ENCODE data around the gene CD79A.
"Not testable (repeated sequence)": the region's sequence is repeated elsewhere in the genome, so short reads cannot be mapped to it uniquely, and the experiment has no call there.

Gene CD79A

DNA sequence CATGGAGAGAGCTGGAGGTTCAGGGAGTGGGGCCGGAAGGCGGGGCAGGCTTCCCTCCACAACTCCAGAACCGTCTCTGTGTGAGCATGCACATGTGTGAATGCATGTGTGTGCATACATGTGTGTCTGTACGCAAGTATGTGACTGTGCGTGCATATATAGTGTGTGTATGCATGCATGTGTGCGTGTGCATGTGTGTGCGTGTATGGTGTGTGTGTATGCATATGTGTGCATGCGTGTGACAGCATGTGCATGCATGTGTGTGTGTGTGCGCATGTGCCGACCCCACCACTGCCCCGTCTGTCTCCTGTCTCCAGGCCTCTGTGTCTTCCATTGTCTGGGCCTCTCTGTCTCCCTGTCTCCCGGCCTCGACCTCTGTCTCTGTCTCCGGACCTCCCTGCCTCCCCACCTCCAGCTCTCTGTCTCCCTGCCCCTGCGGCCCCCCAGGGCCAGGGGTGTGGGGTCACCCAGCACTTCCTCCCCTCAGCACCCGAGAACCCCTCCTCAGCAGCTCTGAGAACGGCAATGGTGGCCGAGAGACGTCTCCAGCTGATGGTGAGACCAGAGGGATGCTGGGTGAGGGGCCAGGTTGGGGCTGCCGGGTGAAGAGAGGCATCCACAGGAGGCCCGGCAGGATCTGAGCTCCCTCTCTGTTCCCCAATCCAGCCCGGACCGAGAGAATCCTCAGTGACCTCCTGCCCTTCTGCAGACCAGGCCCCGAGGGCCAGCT, 28.4 kb downstream of the CD79A start:
- no peak for DNase-seq (ENCODE audit: low read depth, low spot score)

DNA sequence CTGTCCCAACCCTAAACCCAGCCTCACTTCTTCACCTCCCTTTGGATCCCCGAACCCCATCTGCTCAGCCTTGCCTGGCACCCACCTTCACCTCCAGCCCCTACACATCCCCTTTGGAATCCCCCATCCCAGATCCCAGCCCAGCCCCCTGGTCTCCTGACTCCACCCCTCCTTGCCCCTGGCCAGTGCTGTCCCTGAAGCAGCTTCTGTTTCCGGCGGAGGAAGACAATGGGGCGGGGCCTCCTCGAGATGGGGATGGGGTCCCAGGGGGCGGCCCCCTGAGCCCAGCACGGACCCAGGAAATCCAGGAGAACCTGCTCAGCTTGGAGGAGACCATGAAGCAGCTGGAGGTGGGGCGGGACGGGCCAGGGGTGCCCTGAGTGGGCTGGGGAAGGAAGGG, 29.2 kb downstream of the CD79A start:
- DNase-seq (ENCODE audit: low read depth, low spot score) = no peak

DNA sequence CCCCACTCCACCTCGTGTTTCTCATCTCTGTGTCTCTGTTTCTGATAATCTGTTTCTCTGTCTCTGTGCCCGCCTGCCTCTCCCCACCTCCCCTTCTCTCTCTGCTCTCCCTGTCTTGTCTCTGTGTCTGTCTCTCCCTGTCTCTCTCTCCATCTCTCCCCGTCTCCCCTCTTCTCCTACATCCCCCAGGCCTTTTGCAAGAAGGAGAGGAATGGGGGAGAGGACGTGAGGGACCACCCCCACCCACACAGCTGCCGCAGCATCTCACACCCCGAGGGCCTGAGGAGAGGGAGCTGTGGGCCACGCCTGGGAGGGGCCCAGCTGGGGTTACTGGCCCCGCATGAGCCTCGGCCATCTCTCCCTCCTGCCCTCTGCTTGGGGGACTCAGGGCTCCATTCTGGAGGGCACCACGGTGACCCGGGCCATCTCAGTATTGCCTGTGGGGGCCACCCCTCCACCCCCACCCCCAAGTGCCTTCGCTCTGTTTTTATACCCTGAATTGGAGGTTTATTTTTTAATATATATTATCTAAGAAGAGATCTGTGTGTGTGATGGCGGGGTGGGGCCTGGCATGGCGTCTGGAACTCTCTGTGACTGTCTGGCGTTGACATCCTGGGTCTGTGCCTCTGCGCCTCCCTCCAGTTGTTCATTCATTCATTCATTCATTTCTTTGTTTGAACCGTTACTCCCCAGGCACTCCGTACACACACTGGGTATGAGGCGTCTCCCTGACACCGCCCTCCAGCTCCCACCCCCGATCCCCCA, 30.0 kb downstream of the CD79A start:
- DNase-seq (ENCODE audit: low read depth, low spot score) = no peak

DNA sequence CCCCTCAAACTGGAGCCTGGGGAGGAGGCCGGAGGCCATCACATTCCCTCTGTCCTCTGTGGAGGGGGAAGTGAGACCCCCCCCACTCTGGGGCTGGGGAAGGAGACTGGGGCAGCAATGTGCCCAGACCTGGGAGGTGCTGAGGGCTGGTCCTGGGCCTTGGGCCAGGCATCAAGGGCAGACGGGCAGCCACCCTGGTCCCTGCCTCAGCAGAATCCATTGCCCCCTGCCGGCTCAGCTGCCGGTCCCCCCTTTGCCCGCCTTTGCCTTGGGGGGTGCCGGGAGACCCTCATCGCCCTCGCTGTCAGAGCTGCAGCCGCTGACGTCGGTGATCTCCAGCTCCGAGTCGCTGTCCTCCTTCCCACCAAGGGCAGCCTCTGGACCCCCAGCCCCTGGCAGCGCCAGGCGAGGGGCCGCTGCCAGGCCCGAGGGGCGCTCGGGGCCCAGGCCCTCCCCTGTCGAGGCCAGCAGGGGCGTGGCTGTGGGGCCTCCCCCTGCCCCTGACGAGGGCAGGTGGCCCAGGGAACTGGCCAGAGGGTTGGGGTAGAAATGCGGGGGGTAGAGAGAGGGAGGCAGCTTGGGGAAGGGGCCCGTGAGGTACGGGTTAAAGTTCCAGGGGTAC, 31.0 kb downstream of the CD79A start:
- DNase-seq (ENCODE audit: low read depth, low spot score) = no peak

DNA sequence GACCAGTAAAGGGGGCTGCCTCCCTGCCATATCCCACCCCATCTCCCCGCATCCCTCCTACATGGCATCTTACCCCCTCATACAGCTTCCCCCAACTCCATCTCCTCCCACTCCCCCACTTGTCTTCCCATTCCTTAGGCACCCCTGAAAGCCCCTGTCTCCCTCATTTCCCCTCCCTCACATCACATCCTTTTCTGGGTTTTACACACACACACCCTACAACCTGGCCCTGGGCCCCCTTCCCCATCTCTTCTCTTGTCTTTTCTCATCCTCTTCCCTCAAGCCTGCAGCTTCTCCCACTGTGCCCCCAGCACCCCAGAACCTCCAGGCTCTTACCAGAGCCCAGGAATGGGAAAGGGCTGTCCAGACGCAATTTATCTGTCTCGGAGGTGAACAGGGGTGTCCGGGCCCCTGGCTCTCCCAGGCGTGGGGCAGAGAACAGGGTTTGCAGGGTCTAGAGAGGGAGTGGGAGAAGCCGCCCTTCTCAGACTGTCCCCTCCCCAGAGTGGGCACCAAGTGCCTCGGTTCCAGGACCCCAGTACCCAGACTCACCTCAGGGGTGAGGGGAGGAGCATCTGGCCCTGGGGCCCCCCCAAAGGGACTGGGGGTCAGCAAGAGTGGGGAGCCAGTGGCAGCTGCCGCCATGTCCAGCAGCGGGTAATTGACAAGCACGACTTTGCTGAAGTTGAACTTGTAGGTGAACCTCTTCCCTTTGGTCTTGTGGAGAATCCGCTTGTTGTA, 31.8 kb downstream of the CD79A start:
- no peak for DNase-seq (ENCODE audit: low read depth, low spot score)

DNA sequence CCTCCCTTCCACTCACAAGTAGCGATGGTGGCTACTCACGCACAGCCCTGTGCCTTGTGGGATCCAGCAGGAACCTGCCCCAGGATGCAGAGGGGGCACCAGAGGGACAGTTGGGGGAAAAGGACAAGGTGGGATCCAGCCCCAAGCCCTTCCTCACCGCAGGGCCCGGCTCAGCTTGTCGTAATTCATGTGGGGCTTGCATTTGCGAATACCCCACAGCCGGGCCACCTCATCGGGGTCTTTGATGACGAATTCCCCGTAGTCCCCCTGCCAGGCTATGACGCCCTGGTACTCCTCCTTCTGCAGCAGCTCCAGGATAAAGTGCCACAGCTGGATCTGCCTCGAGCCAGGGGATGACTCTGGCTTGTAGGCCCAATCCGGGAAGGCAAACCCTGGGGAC, 32.6 kb downstream of the CD79A start:
- no peak for DNase-seq (ENCODE audit: low read depth, low spot score)

DNA sequence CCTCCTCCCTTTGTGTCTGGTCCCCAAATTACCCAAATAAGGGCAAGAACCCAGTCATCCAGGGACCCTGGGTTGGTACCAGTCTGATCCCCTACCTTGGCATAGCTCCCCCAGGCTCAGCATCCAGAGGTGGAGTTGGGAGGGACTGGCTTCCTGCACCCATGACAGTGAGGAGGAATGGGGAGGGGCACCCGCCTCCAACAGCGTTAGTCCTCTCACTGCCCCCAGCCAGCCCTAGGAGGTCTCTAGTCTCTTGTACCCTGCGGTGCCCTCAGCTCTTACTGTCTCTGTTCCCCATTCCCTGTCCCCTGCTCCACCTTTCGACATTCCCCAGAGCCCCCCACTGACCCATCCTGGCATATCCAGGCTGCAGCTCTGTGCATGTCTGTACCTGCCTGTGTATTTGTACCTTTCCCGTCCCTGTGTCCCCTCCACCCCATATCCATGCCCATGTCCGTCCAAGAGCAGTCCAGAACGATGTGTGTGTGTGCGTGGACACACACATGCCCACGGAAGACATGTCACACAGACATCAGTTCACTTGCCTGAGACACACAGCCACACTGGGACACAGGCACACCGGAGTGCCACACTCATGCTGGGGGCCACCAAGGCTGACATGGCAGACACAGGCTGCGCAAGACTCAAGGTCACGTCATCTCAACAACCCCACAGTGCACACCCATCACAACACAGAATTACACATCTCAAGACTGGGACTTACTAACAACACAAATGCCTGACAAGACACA, 33.3 kb downstream of the CD79A start:
- DNase-seq (ENCODE audit: low read depth, low spot score) = no peak

DNA sequence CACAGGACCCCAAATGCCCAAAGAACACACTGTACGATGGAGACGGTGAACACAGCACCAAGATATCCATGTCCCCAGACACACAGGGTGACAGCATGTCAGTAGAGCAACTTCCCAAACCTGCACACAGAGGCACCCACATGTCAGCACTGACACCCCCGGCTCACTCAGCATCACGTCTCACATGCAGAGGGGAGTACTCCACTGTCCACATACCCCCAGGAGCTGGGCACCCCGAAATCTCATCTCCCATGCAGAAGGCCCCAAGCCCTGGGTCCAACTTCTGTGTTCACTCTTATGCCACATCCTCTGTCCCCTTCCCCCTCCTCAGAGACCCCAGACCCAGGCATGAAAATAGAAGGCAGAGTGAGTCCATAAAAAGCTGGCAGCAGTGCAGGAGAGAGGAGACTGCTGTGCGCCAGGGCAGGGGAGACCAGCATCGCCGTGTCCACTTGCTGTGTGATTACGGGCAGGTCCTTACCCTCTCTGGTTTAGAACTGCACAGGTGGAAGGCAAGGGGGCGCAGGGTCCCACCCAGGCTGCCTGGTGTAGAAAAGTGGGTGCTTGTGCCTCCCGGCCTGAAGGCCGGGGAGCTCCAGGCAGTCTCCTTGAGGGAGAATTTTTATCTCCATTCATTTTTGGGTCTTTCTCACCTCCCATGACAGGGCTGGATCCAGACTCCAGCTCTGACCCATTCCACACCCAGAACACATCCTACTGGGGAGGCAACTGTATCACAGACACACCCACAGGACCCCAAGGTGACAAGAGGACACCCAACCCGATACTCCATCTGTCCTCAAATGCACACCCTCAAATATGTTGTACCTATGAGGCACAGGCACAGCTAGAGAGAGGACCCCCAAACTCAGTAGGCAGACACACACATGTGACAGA, 34.2 kb downstream of the CD79A start:
- DNase-seq (ENCODE audit: low read depth, low spot score) = no peak

DNA sequence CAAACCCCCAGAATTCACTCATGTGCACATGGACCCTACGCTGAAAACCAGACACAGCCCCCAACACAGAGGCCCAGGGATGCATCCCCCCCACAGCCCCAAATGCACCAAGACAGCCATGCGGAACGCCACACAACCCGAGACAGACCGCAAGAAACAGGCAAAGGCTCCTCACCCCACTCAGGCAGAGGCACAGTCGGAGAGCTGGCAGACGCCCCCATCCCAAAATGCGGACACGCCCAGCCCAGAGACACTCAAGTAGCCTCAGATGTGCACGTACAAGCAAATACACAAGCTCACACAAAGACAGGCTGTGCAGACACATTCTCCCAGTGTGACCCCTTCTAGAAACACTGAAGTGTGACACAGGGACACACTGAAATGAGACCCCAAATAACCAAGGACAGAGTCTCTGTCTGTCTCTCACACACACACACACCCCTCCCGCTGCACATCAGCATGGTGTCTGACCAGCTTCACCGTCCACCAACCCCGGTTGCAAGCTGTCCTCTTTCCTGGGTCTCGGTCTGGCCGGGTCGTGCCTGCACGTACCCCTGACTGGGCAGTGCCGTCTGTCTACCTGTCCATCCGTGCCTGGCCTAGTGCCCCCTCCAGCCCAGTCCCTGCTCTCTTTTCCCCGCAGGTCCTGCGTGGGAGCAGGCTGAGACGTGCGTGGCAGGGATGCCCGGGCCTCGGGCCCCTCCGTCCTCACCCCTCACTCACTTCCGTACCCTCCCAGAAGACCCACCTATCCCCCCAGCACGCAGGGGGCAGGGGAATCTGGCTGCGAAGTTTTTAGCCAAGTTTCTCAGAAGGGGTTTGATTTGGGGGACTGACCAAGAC, 35.0 kb downstream of the CD79A start:
- DNase-seq (ENCODE audit: low read depth, low spot score) = no peak

DNA sequence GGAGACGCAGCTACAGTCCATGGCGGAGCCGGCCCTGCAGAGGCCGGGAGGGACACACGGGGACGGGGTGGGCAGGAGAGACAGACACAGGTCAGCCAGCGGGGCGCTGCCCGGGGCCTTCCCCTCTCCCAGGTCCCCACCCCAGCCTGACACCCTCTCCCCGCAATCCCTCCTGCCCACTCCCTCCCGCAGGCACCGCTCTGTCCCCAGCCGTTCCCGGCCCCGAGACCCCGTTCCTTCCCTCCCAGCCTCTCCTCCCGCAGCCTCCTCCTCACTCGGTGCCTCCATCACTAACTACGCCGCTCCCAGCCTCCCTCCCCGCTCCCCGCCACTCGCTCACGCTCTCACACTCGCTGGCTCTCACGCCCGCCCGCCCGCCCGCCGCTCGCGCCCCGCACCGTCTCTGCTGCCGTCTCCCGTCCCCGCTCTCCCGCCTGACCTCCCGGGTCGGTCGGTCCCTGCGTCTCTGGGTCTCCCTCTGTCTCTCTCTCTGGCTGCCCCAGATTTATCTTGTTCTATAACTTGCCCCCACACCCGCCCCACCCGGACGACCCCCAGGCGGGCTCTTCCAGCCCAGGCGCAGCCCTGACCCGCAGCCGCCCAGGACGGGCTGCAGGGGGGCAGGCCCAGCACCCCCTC, 35.9 kb downstream of the CD79A start:
- DNase-seq (ENCODE audit: low read depth, low spot score) = no peak

DNA sequence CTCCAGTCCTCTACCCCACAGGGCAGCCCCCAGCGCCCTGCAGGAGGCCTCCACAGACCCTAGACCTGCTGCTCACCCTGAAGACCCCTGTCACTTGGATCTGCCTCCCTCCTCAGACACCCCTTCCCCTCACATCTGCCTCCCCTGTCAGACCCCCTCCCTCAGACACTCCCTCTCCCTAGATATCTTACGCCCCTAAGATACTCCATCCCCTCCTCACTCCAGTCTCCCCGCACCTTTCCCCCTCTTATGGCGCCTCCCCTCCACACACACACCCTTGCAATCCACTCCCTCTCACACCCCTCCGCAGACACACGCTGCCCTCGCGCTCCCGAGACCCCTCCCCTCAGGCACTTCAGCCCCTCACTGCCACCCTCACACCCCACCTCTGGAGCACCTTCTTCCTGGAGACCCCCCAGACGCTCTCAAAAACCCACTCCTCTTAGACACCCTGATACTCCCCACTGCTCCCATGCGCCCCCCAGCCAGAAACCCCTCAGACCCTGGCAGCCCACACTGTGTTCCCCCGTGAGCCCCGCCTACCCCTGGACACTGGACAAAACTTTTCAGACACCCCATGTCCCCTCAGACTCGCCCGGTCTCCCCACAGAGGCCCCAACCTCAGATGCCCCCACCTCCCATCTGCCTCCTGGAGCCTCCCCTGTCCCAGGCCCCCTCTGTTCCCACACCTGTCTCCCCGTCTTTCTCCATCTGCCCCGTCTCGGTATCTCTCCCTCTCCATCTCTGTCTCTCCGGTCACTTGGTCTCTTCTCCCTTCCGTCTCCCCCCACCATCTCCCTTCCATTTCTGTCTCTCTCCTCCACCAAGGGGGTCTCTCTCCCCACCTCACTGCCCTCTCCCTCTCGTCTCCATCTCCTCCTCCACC, 36.7 kb downstream of the CD79A start:
- no peak for DNase-seq (ENCODE audit: low read depth, low spot score)

DNA sequence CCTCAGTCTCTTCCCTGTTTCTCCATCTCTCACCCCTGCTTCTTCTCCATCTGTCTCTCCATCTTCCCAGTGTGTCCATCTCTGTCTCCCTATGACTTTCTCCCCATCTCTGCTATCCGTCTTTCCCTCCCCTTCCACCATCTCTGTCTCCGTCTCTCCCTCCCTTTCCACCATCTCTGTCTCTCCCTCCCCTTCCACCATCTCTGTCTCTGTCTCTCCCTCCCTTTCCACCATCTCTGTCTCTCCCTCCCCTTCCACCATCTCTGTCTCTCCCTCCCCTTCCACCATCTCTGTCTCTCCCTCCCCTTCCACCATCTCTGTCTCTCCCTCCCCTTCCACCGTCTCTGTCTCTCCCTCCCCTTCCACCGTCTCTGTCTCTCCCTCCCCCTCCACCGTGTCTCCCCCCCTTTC, 37.4 kb downstream of the CD79A start:
- DNase-seq (ENCODE audit: low read depth, low spot score) = not testable (repeated sequence)

DNA sequence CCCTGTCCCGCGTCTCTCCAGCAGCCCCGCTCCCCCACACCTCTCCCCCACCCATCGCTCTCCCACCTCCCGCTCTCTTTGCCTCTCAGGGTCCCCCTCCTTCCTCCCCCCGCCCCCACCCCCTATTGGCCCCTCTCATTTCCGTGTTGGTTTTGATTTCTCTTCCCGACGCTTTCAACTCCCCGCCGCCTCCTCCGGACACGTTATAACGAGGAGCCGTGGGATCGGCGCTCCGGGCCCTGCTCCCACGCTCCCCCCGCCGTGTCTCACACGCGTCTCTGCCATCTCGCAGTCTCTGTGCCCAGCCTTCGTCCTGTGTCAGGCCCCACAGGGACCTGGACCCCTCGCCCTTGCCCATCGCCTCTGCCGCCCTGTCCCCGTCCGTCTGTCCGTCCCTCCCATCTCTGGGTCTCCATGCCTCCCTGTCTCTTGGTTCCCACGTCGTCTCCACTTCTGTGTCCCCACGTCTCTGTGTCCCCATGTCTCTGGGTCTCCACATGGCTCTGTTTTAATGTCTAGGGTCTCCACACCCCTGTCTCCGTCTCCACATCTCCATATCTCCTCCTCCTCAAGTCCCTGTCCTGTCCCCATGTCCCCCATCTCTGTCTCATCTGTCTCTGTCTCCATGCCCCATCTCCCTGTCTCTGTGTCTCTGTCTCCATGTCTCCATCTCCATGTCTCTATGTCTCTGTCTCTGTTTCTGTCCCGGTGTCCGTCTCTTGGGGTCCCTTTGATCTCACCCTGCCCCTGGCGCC, 38.1 kb downstream of the CD79A start:
- no peak for DNase-seq (ENCODE audit: low read depth, low spot score)

DNA sequence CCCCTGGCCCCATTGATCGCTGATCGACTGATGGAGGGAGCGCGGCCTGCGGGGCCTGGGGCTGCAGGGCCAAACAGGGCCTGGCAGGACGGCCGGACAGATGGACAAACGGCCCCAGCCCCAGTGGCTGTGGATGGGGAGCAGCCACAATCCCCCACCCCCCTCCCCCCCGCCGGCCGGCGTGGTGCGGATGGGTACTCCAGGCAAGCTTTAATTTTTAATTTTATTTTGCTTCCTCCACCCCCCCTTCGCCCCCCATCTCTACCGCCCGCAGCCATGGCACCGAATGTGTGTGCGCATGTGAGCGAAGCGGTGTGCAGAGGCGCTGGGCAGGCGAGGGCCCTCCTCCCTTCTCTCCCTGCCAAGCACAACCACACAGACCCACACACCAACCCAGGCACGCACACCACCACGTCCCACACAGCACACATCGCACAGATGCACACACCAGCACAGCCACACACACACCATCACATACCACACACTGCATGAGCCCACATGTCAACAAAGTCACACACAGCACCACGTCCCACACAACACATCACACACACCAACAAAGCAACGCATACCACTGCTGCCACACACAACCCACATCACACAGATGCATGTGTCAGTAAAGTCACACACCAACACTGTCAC, 38.8 kb downstream of the CD79A start:
- no peak for DNase-seq (ENCODE audit: low read depth, low spot score)

DNA sequence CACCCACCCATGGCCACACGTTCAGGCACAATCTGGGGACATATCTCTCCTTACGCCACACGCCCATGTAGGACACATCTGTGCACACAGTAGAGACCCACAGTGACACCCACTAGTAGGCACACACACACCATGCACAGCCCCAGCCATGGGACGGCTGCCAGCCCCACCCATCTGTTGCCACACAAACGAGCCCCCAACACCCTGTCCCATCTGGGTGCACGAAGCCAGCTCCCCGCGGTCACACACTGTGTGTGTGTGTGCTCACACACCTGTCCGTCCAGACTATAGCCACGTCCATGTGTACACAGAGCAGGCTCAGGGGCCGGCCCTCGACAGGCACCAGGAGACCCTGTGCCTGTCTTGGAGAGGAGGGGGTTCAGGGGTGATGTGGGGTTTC, 40.6 kb downstream of the CD79A start:
- DNase-seq (ENCODE audit: low read depth, low spot score) = no peak

DNA sequence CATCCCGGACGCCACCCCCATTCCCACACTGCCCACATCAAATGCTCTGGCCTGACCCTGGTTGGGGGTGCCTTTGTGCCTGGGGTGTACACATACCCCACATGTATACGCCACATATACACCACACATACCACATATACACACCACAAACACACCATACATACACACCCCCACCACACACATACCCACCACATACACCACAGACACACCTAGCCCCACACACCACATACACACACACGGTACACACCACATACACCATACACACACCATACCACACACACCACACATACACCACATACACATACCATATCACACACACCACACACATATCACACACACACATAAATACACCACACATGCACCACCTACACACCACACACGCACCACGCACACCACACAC, 41.0 kb downstream of the CD79A start:
- no peak for DNase-seq (ENCODE audit: low read depth, low spot score)

Data from smooth muscle cell of the brain vasculature (primary cell).